T47D (cell line): ENCODE data around the gene APBA2.

ENCODE experiments used
- DNase-seq, 2 experiments: peaks; one replicate each; pipeline versions ENCODE4 v3.0.0 to v3.0.0-alpha.2; 2011 to 2012; ENCODE audit warnings: low read depth in 1 of 2, low spot score in 1 of 2
- JUND ChIP-seq: IDR thresholded peaks from 2 replicates; pipeline ENCODE4 v1.6.1; 2012; ENCODE audit warnings: low read depth
- in situ Hi-C: cut with HindIII; loops from 2 replicates; pipeline ENCODE4 v1.10.0; 2016; ENCODE audit warnings: low sequenced_read_pairs, low pct_unique_long_range_greater_than_20kb

APBA2 gene

DNA sequence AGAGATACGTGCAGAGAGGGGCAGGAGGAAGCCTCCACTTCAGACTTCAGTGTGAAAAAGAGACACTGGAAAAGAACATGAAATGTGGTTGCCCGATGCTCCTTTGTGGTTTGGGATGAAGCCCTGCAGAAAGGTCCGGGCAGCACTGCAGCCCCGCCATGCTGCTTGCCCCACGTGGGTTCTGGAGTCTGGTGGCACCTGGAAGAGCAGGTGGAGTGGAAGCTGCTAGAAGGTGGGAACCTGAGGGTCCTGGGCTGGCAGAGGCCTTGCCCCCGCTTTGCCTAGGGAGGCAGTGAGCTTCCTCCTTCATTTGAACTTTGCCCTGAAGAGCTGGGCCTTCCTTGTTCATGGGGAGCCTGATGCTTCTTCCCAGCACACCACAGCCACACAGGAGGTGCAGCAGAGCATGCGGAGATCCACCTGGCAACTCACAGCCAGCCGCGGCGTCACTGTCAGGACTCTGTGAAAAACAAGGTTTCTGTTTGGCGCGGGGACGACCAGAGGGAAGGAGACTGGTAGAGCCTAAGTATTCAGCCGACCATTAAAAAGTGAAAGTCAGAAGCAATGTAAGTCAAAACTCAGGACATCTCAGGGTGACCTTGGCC, 59.0 kb downstream of the APBA2 start:
- in situ Hi-C loops = no loop called here
- no peak for TF ChIP-seq JUND
- no peak for DNase-seq

DNA sequence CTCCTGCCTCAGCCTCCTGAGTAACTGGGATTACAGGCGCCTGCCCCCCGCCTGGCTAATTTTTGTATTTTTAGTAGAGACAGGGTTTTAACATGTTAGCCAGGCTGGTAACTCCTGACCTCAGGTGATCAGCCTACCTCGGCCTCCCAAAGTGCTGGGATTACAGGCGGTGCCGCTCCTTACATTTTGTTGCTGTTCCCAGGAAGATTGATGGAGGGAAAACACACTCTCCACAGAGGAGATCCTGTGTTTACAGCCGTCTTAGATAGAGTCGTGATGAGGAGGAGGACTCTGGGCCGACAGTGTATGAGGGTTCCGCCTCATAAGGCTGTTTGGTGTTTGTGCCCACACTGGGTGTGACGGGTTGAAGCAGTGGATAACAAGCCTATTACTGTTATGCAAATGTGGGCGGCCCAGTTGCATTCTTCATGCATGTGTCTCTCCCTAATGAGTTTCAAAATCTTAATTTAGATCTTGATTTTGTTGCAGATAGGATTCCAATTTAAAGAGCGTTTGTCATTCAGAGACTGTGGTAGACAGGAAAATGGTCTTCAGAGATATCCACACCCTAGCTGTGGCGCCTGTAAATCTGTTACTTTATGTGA, 60.0 kb downstream of the APBA2 start:
- TF ChIP-seq JUND = no peak
- in situ Hi-C loops = no loop called here
- no peak for DNase-seq

DNA sequence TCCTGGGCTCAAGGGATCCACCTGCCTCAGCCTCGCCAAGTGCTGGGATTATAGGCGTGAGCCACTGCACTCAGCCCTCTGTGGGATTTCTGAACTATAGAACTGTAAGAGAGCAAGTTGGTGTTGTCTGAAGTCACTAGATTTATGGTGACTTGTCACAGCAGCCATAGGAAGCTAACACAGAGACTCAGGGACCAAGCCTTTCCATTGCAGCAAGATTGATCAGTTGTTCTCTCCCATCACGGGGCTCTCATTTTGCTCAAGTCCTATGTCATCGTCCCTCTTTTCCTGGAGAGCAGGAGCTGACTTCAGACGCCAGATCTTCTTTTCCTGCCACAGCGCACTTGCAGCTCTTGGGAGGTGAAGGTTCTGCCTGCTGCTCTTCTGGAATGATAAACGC, 61.0 kb downstream of the APBA2 start:
- no peak for DNase-seq
- in situ Hi-C loops = no loop called here
- no peak for TF ChIP-seq JUND

DNA sequence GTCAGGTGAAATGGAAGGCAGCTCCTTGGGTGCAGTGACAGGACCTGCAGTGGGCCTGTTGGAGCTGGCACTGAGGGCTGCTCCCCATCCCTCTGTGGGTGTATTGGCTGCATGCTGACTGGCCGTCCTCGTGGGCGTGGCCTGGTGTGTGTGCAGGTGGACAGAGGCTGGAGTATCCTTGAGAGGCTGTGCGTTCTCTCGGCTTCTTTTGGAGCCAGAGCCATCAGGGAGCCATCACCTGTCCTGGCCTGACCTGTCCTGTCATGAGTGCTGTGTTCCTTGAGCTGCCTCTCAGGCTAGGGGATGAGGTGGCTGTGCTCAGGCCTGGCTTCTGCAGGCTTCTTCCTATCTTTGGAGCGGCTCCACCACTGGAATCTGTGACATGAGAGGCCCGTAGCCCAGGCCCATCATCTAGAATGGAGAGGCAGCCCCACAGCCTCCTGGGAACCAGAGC, 61.5 kb downstream of the APBA2 start:
- in situ Hi-C loops = no loop called here
- no peak for DNase-seq
- no peak for TF ChIP-seq JUND

DNA sequence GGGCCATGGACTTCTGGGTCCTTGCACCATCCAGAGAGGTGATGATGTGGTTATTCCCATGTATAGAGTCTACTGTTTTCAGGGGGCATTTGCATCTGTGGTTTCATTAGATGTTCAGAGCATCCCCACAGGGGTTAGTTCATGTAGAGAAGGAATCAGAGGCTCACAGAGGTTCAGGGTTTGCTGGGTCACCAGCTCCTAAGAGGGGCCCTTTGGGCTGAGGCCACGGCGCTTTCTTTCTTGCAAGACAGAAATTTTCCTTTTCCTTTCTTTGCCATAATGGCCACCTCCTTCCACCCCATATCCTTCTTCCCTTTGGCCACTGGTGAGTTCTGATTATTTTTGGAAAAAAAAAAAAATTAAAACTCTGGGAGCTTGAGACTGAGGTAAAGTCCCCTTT, 62.3 kb downstream of the APBA2 start:
- DNase-seq = no peak
- no peak for TF ChIP-seq JUND
- in situ Hi-C loops = no loop called here

DNA sequence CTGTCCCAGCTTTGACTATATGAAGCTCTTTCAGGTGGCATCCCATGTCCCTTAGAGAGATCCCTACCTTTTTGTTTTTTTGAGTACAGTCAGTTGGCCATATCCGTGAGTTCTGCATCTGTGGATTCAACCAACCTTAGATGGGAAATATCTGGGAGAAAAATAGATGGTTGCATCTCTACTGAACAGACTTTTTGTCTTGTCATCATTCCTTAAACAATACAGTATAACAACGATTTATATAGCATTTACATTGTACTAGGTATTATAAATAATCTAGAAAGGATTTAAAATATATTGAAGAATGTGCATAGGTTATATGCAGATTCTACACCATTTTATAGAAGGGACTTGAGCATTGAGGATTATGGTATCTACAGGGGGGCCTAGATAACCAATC, 65.1 kb downstream of the APBA2 start:
- in situ Hi-C loops = no loop called here
- TF ChIP-seq JUND = no peak
- no peak for DNase-seq

DNA sequence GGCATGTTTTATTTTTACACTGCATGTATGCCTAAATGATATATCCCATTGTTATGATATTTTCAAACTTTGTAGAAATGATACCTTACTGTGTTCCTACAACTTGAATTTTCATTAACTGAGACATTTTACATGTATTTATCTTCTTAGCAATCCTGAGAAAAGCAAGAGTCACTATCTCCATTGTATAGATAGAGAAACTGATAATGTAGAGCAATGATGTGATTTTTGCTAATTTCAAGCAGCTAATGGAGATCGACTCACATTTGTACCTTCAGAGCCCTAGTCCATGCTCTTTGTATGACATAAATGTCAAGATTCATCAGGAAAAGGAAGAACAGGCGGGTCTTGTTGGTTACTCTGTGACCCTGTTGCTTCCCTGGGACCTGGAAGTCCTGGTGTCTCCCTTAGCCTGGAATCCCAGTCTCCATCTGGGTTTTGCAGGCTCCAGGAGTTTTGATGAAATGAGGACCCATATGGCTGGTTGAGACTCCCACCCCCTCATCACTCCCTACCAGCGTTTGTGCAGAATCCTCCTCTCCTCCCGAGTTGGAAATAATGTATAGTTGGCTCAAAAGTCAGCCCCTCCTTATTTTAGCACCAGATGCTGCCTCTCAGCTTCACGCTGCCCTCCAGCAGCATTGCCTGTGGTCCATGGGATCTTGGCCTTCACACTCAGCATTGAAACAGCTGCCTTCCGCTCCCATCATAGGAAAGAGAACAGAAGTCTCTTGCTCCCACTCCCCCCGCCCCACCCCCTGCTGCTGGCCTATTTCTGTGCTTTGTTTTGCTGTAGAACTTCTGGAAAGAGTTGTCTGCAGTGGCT, 67.1 kb downstream of the APBA2 start:
- no peak for TF ChIP-seq JUND
- in situ Hi-C loops = no loop called here
- DNase-seq = no peak

DNA sequence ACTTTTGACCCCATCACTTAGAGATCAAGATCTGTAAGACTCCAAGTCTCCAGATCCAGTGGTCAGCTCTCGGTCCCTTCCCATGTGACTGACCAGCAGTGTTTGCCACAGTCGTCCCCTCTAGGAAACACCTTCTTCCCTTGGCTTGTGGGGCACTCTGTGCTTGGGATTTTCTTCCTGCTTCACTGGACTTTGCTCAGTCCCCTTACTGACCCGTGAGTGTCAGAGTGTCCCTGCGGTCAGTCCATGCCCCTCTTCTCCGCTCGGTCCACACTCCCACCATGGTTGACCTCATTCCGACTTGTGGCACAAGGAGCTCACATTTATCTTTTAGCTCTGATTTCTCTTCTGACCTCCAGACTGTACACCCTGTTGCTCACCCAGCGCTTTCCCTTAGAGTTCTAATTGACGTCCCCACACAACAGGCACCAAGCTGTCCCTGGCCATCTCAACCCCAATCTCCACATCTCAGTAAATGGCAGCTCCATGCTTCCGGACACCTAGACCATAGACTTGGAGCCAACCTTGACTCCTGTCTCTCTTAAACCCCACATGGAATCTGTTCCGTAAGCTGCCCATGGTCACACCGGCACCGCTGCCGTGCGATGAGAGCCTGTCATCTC, 67.9 kb downstream of the APBA2 start:
- TF ChIP-seq JUND = no peak
- DNase-seq = no peak
- in situ Hi-C loops = no loop called here

DNA sequence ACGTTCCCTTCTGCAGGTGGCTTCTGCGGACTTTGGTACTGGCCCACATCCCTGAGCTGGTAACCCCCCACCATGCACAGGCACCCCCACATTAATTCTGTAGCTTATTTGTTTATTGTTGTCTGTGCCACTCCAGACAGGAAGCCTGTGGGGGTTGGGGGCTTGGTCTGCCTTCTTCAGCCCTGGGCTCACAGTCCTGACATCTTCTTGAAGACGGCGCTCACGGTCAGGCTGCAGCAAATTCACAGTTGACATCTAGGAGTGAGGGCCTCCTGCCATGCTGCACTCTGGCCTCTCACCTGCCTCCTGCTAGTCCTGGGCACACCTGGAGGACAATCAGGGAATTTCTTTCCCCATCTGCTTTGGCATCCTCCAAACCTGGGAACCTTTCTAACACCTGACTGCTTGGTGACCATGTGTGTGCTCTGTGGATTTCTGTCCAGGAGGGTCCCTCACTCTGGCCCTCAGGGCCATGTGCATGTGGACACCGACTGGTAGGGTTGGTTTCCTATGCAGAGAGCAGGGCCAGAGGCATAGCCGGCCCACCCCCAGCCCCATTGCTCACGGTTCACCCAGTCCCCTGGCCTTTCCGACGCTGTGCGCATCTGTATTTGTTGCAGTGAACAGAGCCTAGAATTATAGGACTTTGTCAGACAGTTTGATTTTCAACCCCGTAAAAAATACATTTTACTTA, 68.8 kb downstream of the APBA2 start:
- DNase-seq = no peak
- TF ChIP-seq JUND = no peak
- in situ Hi-C loops = no loop called here

DNA sequence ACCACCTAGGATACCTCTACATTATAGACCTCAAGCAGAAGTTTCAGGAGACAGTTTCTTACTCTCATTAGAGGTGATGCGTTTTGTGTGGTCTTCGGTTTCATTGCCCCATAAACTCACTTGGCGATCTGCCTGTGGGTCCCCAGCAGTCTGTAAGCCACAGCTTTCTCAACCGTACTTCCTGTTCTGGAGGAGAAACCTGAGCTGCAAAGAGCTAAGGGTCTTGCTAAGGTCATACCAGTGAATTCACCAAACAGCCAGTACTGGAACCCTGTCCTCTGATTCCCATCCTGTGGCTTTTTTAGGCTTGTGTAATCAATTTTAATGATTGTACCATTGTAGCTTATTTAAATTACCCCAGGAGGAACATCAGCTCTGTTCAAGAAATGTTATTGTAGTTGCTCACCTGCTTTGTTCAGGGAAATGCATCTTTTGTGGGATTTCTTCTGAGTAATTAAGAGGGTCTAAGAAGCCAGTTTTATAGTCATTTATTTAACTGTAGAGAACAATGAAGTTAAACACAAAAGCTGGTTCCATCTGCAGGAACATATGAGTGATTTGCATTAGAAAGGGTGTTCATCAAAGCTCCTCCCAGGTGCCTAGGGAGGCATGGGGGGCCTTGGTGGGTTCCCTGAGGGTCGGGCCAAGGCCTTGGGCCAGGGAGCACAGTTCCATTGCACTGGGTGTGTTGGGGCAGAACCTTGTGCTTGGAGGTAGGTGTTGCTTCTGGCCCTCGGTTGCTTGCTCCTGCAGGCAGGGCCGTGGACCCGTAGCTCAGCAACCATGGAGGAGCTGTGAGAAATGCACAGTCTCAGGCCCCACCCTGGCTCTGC, 69.6 kb downstream of the APBA2 start:
- DNase-seq = no peak
- no peak for TF ChIP-seq JUND
- in situ Hi-C loops = no loop called here

DNA sequence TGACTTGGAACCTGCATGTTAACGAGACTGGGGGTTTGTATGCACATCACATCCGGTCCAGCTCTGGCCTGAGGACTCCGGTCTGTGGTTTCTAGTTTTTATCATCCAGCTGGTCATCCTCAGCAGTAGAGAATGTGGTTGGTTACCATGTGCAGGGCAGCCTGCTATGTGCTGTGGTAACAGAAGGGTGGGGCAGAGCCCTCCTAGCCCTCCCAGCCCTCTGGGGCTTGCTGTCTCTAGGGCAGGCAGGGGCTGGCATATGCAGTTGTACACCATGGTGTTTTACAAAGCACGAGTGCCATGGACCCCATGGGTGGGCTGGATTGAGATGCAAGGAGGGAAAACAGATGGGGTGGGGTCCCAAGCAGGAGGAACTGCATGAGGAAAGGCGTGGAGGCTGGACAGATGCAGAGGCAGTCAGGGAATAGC, 70.2 kb downstream of the APBA2 start:
- no peak for TF ChIP-seq JUND
- in situ Hi-C loops = no loop called here
- no peak for DNase-seq

DNA sequence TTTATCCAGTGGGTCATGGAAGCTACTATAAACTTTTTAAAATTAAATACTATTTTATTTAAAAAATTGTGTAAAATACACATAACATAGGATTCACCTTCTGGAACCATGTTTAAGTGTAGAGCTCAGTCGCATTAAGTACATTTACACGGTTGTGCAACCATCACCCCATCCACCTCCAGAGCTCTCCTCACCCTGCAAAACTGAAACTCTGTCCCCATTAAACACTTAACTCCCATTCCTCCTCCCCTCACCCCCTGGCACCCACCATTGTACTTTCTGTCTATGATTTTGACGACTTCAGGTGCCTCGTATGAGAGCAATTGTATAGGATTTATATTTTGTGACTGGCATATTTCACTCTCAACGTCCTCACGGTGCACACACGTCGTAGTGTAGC, 70.7 kb downstream of the APBA2 start:
- no peak for TF ChIP-seq JUND

More for the DNA sequence above, 70.7 kb downstream of the APBA2 start:
- in situ Hi-C loops = no loop called here
- no peak for DNase-seq
